Panc1 (cell line): ENCODE measurements around the gene LCA5L.

Source experiments
- CTCF ChIP-seq: fragments of 450-650 bp; IDR thresholded peaks from 2 replicates; pipeline ENCODE4 v1.5.1; 2017; ENCODE audit warnings: mild to moderate bottlenecking
- POLR2AphosphoS5 ChIP-seq: IDR thresholded peaks from 2 replicates; pipeline ENCODE4 v1.6.1; 2012; ENCODE audit warnings: mild to moderate bottlenecking, low read depth, low read length, moderate library complexity

GRCh38 chr21:39388811-39389155, 56.8 kb downstream of the LCA5L start:
- TF ChIP-seq CTCF: no peak; the same call in none of the 2 replicates
- TF ChIP-seq POLR2AphosphoS5: no peak
